Neural progenitor cell (in vitro differentiated cells): Measurements from ENCODE around the gene BLOC1S1. TPM values are rescaled to one million over a fixed set of nuclear protein-coding genes. Genes with fewer than 3 reads are reported as not detected.

Source experiments
- DNase-seq: peaks from one replicate; pipeline ENCODE4 v3.0.0-alpha.2; 2016; ENCODE audit warnings: low spot score
- H2AFZ ChIP-seq: fragments of 200-600 bp; sonication (generic); replicated peaks from 2 replicates; pipeline ENCODE4 v1.6.1; 2016; ENCODE audit warnings: antibody characterized with exemption
- H3F3A ChIP-seq: fragments of 200-600 bp; sonication (generic); 2 replicates; pipeline ENCODE4 v1.6.1; 2016; ENCODE audit warnings: antibody characterized with exemption, low read depth
- H3K27ac ChIP-seq: fragments of 200-600 bp; sonication (generic); 2 replicates; pipeline ENCODE4 v1.5.1; 2016; ENCODE audit warnings: mild to moderate bottlenecking
- H3K27me3 ChIP-seq: fragments of 200-600 bp; sonication (generic); 2 replicates; pipeline ENCODE4 v1.6.1; 2016; ENCODE audit warnings: mild to moderate bottlenecking, moderate library complexity
- H3K36me3 ChIP-seq: fragments of 200-600 bp; sonication (generic); 2 replicates; pipeline ENCODE4 v1.5.1; 2016
- H3K4me1 ChIP-seq: fragments of 200-600 bp; sonication (generic); 2 replicates; pipeline ENCODE4 v1.6.1; 2016; ENCODE audit warnings: mixed run types
- H3K4me2 ChIP-seq: fragments of 200-600 bp; sonication (generic); 2 replicates; pipeline ENCODE4 v1.6.1; 2016
- H3K4me3 ChIP-seq: fragments of 200-600 bp; sonication (generic); 2 replicates; pipeline ENCODE4 v1.5.1; 2016
- H3K79me2 ChIP-seq: fragments of 200-600 bp; sonication (generic); 2 replicates; pipeline ENCODE4 v1.6.1; 2016; ENCODE audit warnings: low read depth
- H3K9ac ChIP-seq: fragments of 200-600 bp; sonication (generic); 2 replicates; pipeline ENCODE4 v1.6.1; 2016
- H3K9me3 ChIP-seq: fragments of 200-600 bp; sonication (generic); 2 replicates; pipeline ENCODE4 v1.5.1; 2016; ENCODE audit warnings: low read depth
- H4K20me1 ChIP-seq: fragments of 200-600 bp; sonication (generic); 2 replicates; pipeline ENCODE4 v1.6.1; 2016; ENCODE audit warnings: low read depth
- H3K27ac Mint-ChIP-seq: 3 replicates; pipeline ENCODE4 v1.8.0; 2021; ENCODE audit warnings: mixed read lengths
- H3K27me3 Mint-ChIP-seq: 2 replicates; pipeline ENCODE4 v1.8.0; 2022; ENCODE audit warnings: low read depth, mild to moderate bottlenecking, inconsistent platforms, moderate library complexity, mixed read lengths; ENCODE audit not compliant: insufficient read depth
- H3K36me3 Mint-ChIP-seq: 3 replicates; pipeline ENCODE4 v1.8.0; 2021; ENCODE audit warnings: mixed read lengths
- H3K4me1 Mint-ChIP-seq: 3 replicates; pipeline ENCODE4 v1.8.0; 2021; ENCODE audit warnings: mixed read lengths
- H3K4me3 Mint-ChIP-seq: 3 replicates; pipeline ENCODE4 v1.8.0; 2021; ENCODE audit warnings: mild to moderate bottlenecking, moderate library complexity, mixed read lengths
- H3K9me3 Mint-ChIP-seq: 3 replicates; pipeline ENCODE4 v1.8.0; 2020; ENCODE audit warnings: mixed read lengths
- EZH2 ChIP-seq: fragments of 200-600 bp; sonication (generic); IDR thresholded peaks from 2 replicates; pipeline ENCODE4 v1.6.1; 2017; ENCODE audit warnings: antibody characterized with exemption, mild to moderate bottlenecking, moderate library complexity
- EZH2phosphoT487 ChIP-seq: fragments of 200-600 bp; sonication (generic); IDR thresholded peaks from 2 replicates; pipeline ENCODE4 v1.6.1; 2017; ENCODE audit warnings: antibody characterized with exemption
- total RNA-seq: library from RNA; depleted of rRNA; stranded (reverse); fragments of >200 nt; gene quantifications from 2 replicates; pipeline ENCODE4 v1.2.3, GENCODE V29; 2015; ENCODE audit warnings: low replicate concordance
- TF ChIP-seq, protein P1 (sequence below): fragments of 200-600 bp; sonication (generic); IDR thresholded peaks from 2 replicates; pipeline ENCODE4 v1.5.1; 2017; ENCODE audit warnings: antibody characterized with exemption, mild to moderate bottlenecking

BLOC1S1 gene
- total RNA-seq, 1 donor from 2014 or later = 48.1 TPM

DNA sequence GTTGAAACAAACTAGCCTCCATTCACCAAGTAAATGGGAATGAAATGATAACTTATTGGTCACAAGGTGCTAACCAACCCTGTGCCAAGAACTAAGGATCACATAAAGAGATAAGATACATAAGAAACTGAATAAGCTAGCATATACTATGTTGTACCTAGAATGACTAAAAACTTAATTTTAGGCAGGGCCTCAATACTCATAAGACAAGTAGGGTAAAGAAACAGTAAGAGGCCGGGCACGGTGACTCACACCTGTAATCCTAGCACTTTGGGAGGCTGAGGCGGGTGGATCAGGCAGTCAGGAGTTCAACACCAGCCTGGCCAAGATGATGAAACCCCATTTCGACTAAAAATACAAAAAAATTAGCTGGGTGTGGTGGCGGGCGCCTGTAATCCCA lies 44.8 kb downstream of the BLOC1S1 start:
- Mint-ChIP-seq H3K4me1 (peaks cover 11% of the 10 kb centered on the region), H3K9me3 (peaks cover 2% of the 10 kb centered on the region), H3K27ac (no peak overlapping the region), H3K27me3 (no peaks in the 10 kb centered on the region), H3K36me3 (peaks cover 40% of the 10 kb centered on the region), H3K4me3 (no peak overlapping the region)
- H3K4me1 ChIP-seq = peaks cover 18% of the 10 kb centered on the region
- H3F3A ChIP-seq = peaks cover 52% of the 10 kb centered on the region
- no peaks in the 10 kb centered on the region for H3K9me3 ChIP-seq
- no peak overlapping the region for H2AFZ ChIP-seq
- no peak overlapping the region for H3K4me3 ChIP-seq
- no peaks in the 10 kb centered on the region for H3K27me3 ChIP-seq
- H3K79me2 ChIP-seq = no peaks in the 10 kb centered on the region
- peaks cover 33% of the 10 kb centered on the region for H3K36me3 ChIP-seq
- DNase-seq = no peak
- TF ChIP-seq EZH2 (no peak), EZH2phosphoT487 (no peak)
- TF ChIP-seq, protein P1, sequence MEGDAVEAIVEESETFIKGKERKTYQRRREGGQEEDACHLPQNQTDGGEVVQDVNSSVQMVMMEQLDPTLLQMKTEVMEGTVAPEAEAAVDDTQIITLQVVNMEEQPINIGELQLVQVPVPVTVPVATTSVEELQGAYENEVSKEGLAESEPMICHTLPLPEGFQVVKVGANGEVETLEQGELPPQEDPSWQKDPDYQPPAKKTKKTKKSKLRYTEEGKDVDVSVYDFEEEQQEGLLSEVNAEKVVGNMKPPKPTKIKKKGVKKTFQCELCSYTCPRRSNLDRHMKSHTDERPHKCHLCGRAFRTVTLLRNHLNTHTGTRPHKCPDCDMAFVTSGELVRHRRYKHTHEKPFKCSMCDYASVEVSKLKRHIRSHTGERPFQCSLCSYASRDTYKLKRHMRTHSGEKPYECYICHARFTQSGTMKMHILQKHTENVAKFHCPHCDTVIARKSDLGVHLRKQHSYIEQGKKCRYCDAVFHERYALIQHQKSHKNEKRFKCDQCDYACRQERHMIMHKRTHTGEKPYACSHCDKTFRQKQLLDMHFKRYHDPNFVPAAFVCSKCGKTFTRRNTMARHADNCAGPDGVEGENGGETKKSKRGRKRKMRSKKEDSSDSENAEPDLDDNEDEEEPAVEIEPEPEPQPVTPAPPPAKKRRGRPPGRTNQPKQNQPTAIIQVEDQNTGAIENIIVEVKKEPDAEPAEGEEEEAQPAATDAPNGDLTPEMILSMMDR = no peak
- H3K9ac ChIP-seq = no peak overlapping the region
- H3K4me2 ChIP-seq = no peak overlapping the region
- H4K20me1 ChIP-seq = peaks cover 73% of the 10 kb centered on the region
- H3K27ac ChIP-seq = no peak overlapping the region

DNA sequence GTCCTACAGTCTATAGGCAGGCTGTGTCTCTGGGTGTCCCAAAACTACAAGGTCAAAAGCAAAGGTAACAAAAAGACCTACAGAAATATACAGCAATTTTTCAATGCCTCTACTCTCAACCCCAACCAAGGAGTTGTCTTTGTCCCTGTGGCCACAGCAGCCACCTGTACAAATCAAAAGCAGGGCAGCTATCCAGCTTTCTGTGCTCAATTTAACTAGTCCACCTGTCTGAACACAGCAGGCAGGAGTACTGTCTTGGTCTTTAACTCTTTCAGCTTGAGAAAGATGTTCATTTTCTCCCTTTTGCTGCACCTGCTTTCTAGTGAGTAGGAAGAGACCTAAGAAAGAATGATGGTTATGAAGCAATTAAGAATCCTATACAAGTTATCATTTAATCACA lies 46.8 kb downstream of the BLOC1S1 start:
- Mint-ChIP-seq H3K9me3 (peaks cover 2% of the 10 kb centered on the region), H3K27me3 (peaks cover 4% of the 10 kb centered on the region), H3K36me3 (peaks cover 45% of the 10 kb centered on the region), H3K27ac (no peak overlapping the region), H3K4me3 (no peak overlapping the region), H3K4me1 (peaks cover 16% of the 10 kb centered on the region)
- Histone ChIP-seq H3K36me3 (peaks cover 22% of the 10 kb centered on the region), H3K27me3 (no peaks in the 10 kb centered on the region), H3K27ac (no peak overlapping the region), H3K79me2 (peaks cover 6% of the 10 kb centered on the region), H3F3A (peaks cover 32% of the 10 kb centered on the region), H3K4me2 (no peak overlapping the region), H3K9me3 (no peaks in the 10 kb centered on the region), H4K20me1 (peaks cover 69% of the 10 kb centered on the region), H2AFZ (no peak overlapping the region), H3K9ac (no peak overlapping the region), H3K4me1 (peaks cover 7% of the 10 kb centered on the region), H3K4me3 (no peak overlapping the region)
- TF ChIP-seq EZH2phosphoT487 (no peak), EZH2 (no peak)
- TF ChIP-seq, protein P1 = no peak
- no peak for DNase-seq

DNA sequence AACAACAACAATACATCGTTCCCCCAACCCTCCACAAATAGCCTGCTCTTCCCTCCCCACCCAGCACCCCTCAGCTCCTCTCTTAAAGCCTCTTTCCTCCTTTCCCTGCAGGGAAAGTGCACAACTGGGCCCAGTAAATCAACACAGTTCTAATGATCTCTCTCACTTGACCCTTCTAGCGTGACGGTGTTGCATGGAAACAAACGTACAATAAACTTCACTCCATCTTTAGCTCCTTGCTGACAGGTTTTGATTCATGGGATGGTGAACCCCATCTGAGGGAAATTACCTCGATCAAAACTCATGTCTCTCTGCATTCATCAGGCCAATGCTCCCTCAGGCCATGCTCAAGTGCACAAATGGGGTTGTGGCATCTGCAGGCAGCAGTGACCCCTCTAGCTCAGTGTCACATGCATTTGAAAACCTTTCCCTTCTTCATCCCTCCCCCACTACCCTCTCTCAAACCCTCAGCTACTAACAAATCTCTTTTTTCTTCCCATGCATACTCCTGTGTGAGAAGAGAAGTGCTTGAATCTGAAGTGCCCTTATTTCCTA lies 50.0 kb downstream of the BLOC1S1 start:
- no peak overlapping the region for H3K4me2 ChIP-seq
- TF ChIP-seq, protein P1 = no peak
- no peak for TF ChIP-seq EZH2phosphoT487
- TF ChIP-seq EZH2 = no peak
- H3K4me1 Mint-ChIP-seq = peaks cover 14% of the 10 kb centered on the region
- no peaks in the 10 kb centered on the region for H3K4me1 ChIP-seq
- peaks cover 4% of the 10 kb centered on the region for H3K27me3 Mint-ChIP-seq
- H3K9ac ChIP-seq = no peak overlapping the region
- H3K27ac Mint-ChIP-seq = peak overlapping the region; percentile 5
- H3K4me3 ChIP-seq = no peak overlapping the region
- no peaks in the 10 kb centered on the region for H3K9me3 Mint-ChIP-seq
- H3K36me3 Mint-ChIP-seq = peaks cover 27% of the 10 kb centered on the region
- H3K27me3 ChIP-seq = no peaks in the 10 kb centered on the region
- H3K36me3 ChIP-seq = no peaks in the 10 kb centered on the region
- H3K27ac ChIP-seq = no peak overlapping the region
- H4K20me1 ChIP-seq = peaks cover 55% of the 10 kb centered on the region
- DNase-seq = no peak
- peaks cover 3% of the 10 kb centered on the region for H3F3A ChIP-seq
- H3K79me2 ChIP-seq = peaks cover 13% of the 10 kb centered on the region
- no peak overlapping the region for H2AFZ ChIP-seq
- no peaks in the 10 kb centered on the region for H3K9me3 ChIP-seq
- no peak overlapping the region for H3K4me3 Mint-ChIP-seq
